LNCAP (cell line): Measurements from ENCODE around the gene PIGL.

Experiments used
- TF ChIP-seq, protein P1 (sequence below): fragments of 450-650 bp; IDR thresholded peaks from 2 replicates; pipeline ENCODE4 v1.5.1; 2017; ENCODE audit warnings: mild to moderate bottlenecking

The PIGL gene

DNA sequence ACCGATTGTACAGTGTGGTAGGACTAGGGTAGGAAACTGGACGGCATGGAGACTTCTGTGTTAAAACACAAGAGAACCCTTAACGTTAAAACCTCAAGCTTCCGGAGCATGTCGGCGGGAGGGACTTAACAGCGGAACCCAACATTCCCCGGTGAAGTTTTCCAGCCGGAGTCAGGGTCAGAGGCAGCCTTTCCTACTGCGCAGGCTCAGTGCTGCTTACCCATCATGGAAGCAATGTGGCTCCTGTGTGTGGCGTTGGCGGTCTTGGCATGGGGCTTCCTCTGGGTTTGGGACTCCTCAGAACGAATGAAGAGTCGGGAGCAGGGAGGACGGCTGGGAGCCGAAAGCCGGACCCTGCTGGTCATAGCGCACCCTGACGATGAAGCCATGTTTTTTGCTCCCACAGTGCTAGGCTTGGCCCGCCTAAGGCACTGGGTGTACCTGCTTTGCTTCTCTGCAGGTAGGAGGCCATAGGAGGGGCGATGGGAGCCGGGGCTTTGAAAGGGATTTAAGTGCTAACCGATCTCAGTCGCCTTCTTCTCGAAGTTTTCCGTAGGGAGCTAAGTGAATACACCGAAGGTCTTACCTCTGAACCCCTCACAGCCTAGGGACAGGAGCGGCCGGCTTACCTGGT, at the start of gene PIGL:
PIGL (plus strand) TSS at position 209 of the 634 bp plus-strand sequence; CDS start at position 226, 17 bp downstream.
- TF ChIP-seq, protein P1, sequence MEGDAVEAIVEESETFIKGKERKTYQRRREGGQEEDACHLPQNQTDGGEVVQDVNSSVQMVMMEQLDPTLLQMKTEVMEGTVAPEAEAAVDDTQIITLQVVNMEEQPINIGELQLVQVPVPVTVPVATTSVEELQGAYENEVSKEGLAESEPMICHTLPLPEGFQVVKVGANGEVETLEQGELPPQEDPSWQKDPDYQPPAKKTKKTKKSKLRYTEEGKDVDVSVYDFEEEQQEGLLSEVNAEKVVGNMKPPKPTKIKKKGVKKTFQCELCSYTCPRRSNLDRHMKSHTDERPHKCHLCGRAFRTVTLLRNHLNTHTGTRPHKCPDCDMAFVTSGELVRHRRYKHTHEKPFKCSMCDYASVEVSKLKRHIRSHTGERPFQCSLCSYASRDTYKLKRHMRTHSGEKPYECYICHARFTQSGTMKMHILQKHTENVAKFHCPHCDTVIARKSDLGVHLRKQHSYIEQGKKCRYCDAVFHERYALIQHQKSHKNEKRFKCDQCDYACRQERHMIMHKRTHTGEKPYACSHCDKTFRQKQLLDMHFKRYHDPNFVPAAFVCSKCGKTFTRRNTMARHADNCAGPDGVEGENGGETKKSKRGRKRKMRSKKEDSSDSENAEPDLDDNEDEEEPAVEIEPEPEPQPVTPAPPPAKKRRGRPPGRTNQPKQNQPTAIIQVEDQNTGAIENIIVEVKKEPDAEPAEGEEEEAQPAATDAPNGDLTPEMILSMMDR, result no peak

DNA sequence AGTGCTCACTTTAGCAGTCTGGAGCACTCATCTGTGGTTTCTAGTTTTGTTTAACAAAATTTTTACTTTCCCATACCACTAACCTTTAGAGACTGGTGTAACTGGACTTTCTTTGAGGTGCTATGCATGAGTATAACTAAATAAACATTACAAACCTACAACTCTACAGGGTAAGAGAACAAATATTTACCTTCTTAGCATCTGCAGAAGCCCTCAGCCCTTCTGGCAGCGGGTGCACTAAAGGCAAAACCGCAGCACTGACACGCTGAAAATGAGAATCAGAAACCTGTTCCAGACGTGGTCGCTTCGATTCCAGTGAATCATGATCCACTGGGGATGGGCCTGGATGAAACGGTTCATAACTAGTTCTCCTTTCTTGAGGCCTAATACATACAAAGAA, 45.4 kb upstream of the PIGL start:
- TF ChIP-seq, protein P1, result no peak

- TF ChIP-seq, protein P1, result no peak
Measured at GRCh38 chr17:16178836-16179235, 38.2 kb upstream of the PIGL start.

GRCh38 chr17:16181581-16181980, 35.4 kb upstream of the PIGL start:
- TF ChIP-seq, protein P1, result no peak

DNA sequence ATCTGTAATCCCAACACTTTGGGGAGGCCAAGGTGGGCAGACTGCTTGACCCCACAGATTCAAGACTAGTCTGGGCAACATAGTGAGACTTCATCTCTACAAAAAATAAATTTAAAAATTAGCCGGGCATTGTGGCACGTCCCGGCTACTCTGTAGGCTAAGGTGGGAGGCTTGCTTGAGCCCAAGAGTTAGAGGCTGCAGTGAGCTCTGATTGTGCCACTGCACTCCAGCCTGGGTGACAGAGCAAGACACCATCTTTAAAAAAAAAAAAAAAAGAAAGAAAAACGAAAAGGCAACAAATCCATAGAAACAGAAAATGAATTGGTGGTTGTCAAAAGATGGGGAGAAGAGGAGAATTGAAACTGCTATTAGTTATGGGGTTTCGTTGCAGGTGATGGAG, 29.4 kb upstream of the PIGL start:
- TF ChIP-seq, protein P1, result no peak

GRCh38 chr17:16189791-16190348, 27.1 kb upstream of the PIGL start:
- TF ChIP-seq, protein P1, result no peak

GRCh38 chr17:16190703-16191360, 26.2 kb upstream of the PIGL start:
- TF ChIP-seq, protein P1, result no peak
